ENCODE results near the gene NDUFS4. TPM values are rescaled to one million over a fixed set of nuclear protein-coding genes. Genes with fewer than 3 reads are reported as not detected.
"Not testable (repeated sequence)": the region's sequence is repeated elsewhere in the genome, so short reads cannot be mapped to it uniquely, and the experiment has no call there.

NDUFS4 gene
- polyA plus RNA-seq, 1 donor from 2014 or later, result 275 TPM

DNA sequence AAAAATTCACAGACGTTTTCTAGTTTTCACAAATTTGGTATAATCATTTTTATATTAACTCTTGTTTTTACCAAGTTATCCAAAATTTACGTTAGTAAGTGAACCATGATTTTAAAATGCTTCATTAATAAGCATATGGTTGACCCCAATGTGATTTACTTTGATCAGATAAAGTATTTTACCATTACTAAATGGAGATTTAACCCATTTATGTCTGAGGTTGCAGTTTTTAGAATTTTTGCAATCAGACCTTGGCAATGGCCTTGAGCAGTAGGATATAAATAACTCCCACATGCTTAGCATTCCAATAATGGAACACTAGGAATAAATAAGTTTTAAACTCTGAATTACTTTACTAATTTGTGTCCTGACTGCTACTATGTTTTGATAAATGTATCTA, 84.6 kb downstream of the NDUFS4 start:
- Histone ChIP-seq H3K4me3 (ENCODE audit: low read length) (no peak overlapping the region), H2AFZ (ENCODE audit: low read depth, low read length) (no peak overlapping the region), H3F3A (ENCODE audit: insufficient read depth, low read length, poor library complexity, severe bottlenecking) (no peaks in the 10 kb centered on the region), H3K79me2 (replicated peaks; ENCODE audit: insufficient read depth, low read length) (peaks cover 4% of the 10 kb centered on the region), H3K9me2 (ENCODE audit: insufficient read depth, low read length) (no peaks in the 10 kb centered on the region), H3K36me3 (ENCODE audit: insufficient read depth, low read length) (peaks cover 4% of the 10 kb centered on the region), H3K9me3 (ENCODE audit: low read length) (no peaks in the 10 kb centered on the region), H4K20me1 (ENCODE audit: insufficient read depth) (no peaks in the 10 kb centered on the region), H3K27ac (ENCODE audit: low read length) (no peak overlapping the region), H3K4me2 (ENCODE audit: low read length) (no peak overlapping the region), H3K9ac (ENCODE audit: low read length) (no peak overlapping the region), H3K27me3 (ENCODE audit: insufficient read depth, low read depth, low read length) (no peaks in the 10 kb centered on the region)
- no peak for TF ChIP-seq RAD21 (conservative IDR thresholded peaks at IDR 0.05)

DNA sequence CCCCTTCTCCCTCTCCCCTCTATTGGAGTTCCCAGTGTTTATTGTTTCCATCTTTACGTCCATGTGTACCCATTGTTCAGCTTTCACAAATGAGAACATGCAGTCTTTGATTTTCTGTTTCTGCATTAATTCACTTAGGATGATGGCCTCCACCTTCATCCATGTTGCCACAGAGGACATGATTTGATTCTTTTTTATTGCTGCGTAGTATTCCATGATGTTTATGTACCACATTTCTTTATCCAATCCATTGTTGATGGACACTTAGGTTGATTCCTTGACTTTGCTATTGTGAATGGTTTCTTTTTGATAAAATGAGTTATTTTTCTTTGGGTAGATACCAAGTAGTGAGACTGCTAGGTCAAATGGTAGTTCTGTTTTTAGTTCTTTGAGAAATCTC, 88.9 kb downstream of the NDUFS4 start:
- H4K20me1 ChIP-seq (ENCODE audit: insufficient read depth), result no peaks in the 10 kb centered on the region
- no peaks in the 10 kb centered on the region for H3K27me3 ChIP-seq (ENCODE audit: insufficient read depth, low read depth, low read length)
- no peak overlapping the region for H2AFZ ChIP-seq (ENCODE audit: low read depth, low read length)
- H3K9ac ChIP-seq (ENCODE audit: low read length), result no peak overlapping the region
- no peaks in the 10 kb centered on the region for H3F3A ChIP-seq (ENCODE audit: insufficient read depth, low read length, poor library complexity, severe bottlenecking)
- no peaks in the 10 kb centered on the region for H3K9me2 ChIP-seq (ENCODE audit: insufficient read depth, low read length)
- peaks cover 4% of the 10 kb centered on the region for H3K36me3 ChIP-seq (ENCODE audit: insufficient read depth, low read length)
- peaks cover 4% of the 10 kb centered on the region for H3K79me2 ChIP-seq (replicated peaks; ENCODE audit: insufficient read depth, low read length)
- no peak overlapping the region for H3K27ac ChIP-seq (ENCODE audit: low read length)
- no peak overlapping the region for H3K4me3 ChIP-seq (ENCODE audit: low read length)
- no peak overlapping the region for H3K4me2 ChIP-seq (ENCODE audit: low read length)
- H3K9me3 ChIP-seq (ENCODE audit: low read length), result no peaks in the 10 kb centered on the region
- TF ChIP-seq SMC3 (conservative IDR thresholded peaks at IDR 0.05; ENCODE audit: poor library complexity) (no peak), RAD21 (conservative IDR thresholded peaks at IDR 0.05) (no peak), CTCF (IDR thresholded peaks at IDR 0.05; ENCODE audit: poor library complexity, severe bottlenecking) (no peak), MXI1 (conservative IDR thresholded peaks at IDR 0.05; ENCODE audit: poor library complexity, severe bottlenecking) (no peak), POLR2AphosphoS5 (IDR thresholded peaks at IDR 0.05) (no peak), EP300 (conservative IDR thresholded peaks at IDR 0.05; ENCODE audit: poor library complexity, severe bottlenecking) (no peak), TAF1 (IDR thresholded peaks at IDR 0.05; ENCODE audit: low read depth) (no peak), EZH2 (IDR thresholded peaks at IDR 0.05; ENCODE audit: borderline replicate concordance, insufficient read depth, low read length, poor library complexity, severe bottlenecking) (no peak)
- TF ChIP-seq, protein P1, sequence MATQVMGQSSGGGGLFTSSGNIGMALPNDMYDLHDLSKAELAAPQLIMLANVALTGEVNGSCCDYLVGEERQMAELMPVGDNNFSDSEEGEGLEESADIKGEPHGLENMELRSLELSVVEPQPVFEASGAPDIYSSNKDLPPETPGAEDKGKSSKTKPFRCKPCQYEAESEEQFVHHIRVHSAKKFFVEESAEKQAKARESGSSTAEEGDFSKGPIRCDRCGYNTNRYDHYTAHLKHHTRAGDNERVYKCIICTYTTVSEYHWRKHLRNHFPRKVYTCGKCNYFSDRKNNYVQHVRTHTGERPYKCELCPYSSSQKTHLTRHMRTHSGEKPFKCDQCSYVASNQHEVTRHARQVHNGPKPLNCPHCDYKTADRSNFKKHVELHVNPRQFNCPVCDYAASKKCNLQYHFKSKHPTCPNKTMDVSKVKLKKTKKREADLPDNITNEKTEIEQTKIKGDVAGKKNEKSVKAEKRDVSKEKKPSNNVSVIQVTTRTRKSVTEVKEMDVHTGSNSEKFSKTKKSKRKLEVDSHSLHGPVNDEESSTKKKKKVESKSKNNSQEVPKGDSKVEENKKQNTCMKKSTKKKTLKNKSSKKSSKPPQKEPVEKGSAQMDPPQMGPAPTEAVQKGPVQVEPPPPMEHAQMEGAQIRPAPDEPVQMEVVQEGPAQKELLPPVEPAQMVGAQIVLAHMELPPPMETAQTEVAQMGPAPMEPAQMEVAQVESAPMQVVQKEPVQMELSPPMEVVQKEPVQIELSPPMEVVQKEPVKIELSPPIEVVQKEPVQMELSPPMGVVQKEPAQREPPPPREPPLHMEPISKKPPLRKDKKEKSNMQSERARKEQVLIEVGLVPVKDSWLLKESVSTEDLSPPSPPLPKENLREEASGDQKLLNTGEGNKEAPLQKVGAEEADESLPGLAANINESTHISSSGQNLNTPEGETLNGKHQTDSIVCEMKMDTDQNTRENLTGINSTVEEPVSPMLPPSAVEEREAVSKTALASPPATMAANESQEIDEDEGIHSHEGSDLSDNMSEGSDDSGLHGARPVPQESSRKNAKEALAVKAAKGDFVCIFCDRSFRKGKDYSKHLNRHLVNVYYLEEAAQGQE (IDR thresholded peaks at IDR 0.05; ENCODE audit: borderline replicate concordance), result no peak

GRCh38 chr5:53660573-53660972, 100.1 kb downstream of the NDUFS4 start:
- H3K9me3 ChIP-seq (ENCODE audit: low read length); H2AFZ ChIP-seq (ENCODE audit: low read depth, low read length); H3K9me2 ChIP-seq (ENCODE audit: insufficient read depth, low read length); H3K4me3 ChIP-seq (ENCODE audit: low read length); H3K79me2 ChIP-seq (replicated peaks; ENCODE audit: insufficient read depth, low read length); H3F3A ChIP-seq (ENCODE audit: insufficient read depth, low read length, poor library complexity, severe bottlenecking); H3K36me3 ChIP-seq (ENCODE audit: insufficient read depth, low read length); H3K9ac ChIP-seq (ENCODE audit: low read length); H3K27me3 ChIP-seq (ENCODE audit: insufficient read depth, low read depth, low read length); H4K20me1 ChIP-seq (ENCODE audit: insufficient read depth); H3K27ac ChIP-seq (ENCODE audit: low read length); H3K4me2 ChIP-seq (ENCODE audit: low read length): not testable (repeated sequence)

DNA sequence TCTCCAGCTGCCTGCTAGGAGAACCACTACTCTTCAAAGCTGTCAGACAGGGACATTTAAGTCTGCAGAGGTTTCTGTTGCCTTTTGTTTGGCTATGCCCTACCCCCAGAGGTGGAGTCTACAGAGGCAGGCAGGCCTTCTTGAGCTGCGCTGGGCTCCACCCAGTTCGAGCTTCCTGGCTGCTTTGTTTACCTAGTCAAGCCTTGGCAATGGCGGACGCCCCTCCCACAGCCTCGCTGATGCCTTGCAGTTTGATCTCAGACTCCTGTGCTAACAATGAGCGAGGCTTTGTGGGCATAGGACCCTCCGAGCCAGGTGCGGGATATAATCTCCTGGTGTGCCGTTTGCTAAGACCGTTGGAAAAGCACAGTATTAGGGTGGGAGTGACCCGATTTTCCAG, 104.9 kb downstream of the NDUFS4 start:
- not testable (repeated sequence) for H2AFZ ChIP-seq (ENCODE audit: low read depth, low read length); H3K9me2 ChIP-seq (ENCODE audit: insufficient read depth, low read length); H3K36me3 ChIP-seq (ENCODE audit: insufficient read depth, low read length); H3K9ac ChIP-seq (ENCODE audit: low read length); H3K27me3 ChIP-seq (ENCODE audit: insufficient read depth, low read depth, low read length); H3K9me3 ChIP-seq (ENCODE audit: low read length); H3K4me2 ChIP-seq (ENCODE audit: low read length); H3F3A ChIP-seq (ENCODE audit: insufficient read depth, low read length, poor library complexity, severe bottlenecking); H4K20me1 ChIP-seq (ENCODE audit: insufficient read depth); H3K27ac ChIP-seq (ENCODE audit: low read length); H3K79me2 ChIP-seq (replicated peaks; ENCODE audit: insufficient read depth, low read length); H3K4me3 ChIP-seq (ENCODE audit: low read length)

All from neural cell (in vitro differentiated cells).